ENCODE data around the gene BCR. TPM values are rescaled to one million over a fixed set of nuclear protein-coding genes. Genes with fewer than 3 reads are reported as not detected.

BCR gene
- total RNA-seq, 4 donors from 2014 or later, result 19.2 to 63.5 (median 24.8) TPM

GRCh38 chr22:23138584-23139435 is 41.5 kb upstream of the BCR start:
- TF ChIP-seq CTCF (IDR thresholded peaks at IDR 0.05; ENCODE audit: low read depth), result no peak

- TF ChIP-seq CTCF (IDR thresholded peaks at IDR 0.05; ENCODE audit: low read depth), result no peak
These were observed 39.9 kb upstream of the BCR start for GRCh38 chr22:23140385-23140784.

- TF ChIP-seq CTCF (IDR thresholded peaks at IDR 0.05; ENCODE audit: low read depth), result no peak
These were observed 37.7 kb upstream of the BCR start for GRCh38 chr22:23142546-23143105.

GRCh38 chr22:23143119-23143518 is 37.2 kb upstream of the BCR start:
- TF ChIP-seq CTCF (IDR thresholded peaks at IDR 0.05; ENCODE audit: low read depth), result no peak

GRCh38 chr22:23144432-23144831 is 35.9 kb upstream of the BCR start:
- TF ChIP-seq CTCF (IDR thresholded peaks at IDR 0.05; ENCODE audit: low read depth), result no peak

GRCh38 chr22:23144932-23145877 is 35.1 kb upstream of the BCR start, which contains the start of gene RAB36:
Gene RAB36, plus strand, starts transcription at chr22:23145477. Its CDS starts 1,140 bp downstream, at chr22:23146617.
- no peak for TF ChIP-seq CTCF (IDR thresholded peaks at IDR 0.05; ENCODE audit: low read depth)

All from subcutaneous adipose tissue (tissue), 4 donors.